ENCODE results near the gene RAB26. TPM values are rescaled to one million over a fixed set of nuclear protein-coding genes. Genes with fewer than 3 reads are reported as not detected.

Gene RAB26
- total and polyA plus RNA-seq, 2 of the 13 experiments (the other 11 are each of a cell fraction or from before 2014, with no cell fraction given): 0.86 to 3.6 TPM

GRCh38 chr16:2147981-2148671, at the start of gene RAB26 (continued):
- TF ChIP-seq THAP9 (CRISPR knock-in tag; IDR thresholded peaks at IDR 0.05; ENCODE audit: borderline replicate concordance) (0 out of 2 replicates have a peak, but pooled peaks have one; percentile 39), ZNF562 (CRISPR knock-in tag; IDR thresholded peaks at IDR 0.05; ENCODE audit: borderline replicate concordance) (no peak), TBX3 (IDR thresholded peaks at IDR 0.05; ENCODE audit: borderline replicate concordance) (no peak), ZNF574 (CRISPR knock-in tag; IDR thresholded peaks at IDR 0.05) (peak; percentile 44; the same call in 1 of the 2 replicates), ZNF276 (CRISPR knock-in tag; IDR thresholded peaks at IDR 0.05; ENCODE audit: low read depth) (no peak), HHEX (CRISPR knock-in tag; IDR thresholded peaks at IDR 0.05) (no peak), PBX2 (CRISPR knock-in tag; IDR thresholded peaks at IDR 0.05) (no peak), RBM22 (optimal IDR thresholded peaks at IDR 0.05; ENCODE audit: low read length) (no peak), CREBL2 (CRISPR knock-in tag; IDR thresholded peaks at IDR 0.05; ENCODE audit: borderline replicate concordance) (no peak), TRAFD1 (CRISPR knock-in tag; IDR thresholded peaks at IDR 0.05; ENCODE audit: borderline replicate concordance) (no peak), ZNF567 (CRISPR knock-in tag; IDR thresholded peaks at IDR 0.05; ENCODE audit: borderline replicate concordance) (no peak), ZNF547 (CRISPR knock-in tag; IDR thresholded peaks at IDR 0.05) (no peak), ZSCAN22 (CRISPR knock-in tag; IDR thresholded peaks at IDR 0.05) (no peak), EZH2 (conservative IDR thresholded peaks at IDR 0.05; ENCODE audit: low read depth, low read length) (no peak), PRMT3 (CRISPR knock-in tag; IDR thresholded peaks at IDR 0.05; ENCODE audit: borderline replicate concordance, low read depth) (0 out of 2 replicates have a peak, but pooled peaks have one; percentile 28), NFIB (CRISPR knock-in tag; IDR thresholded peaks at IDR 0.05; ENCODE audit: borderline replicate concordance) (no peak), ZNF543 (CRISPR knock-in tag; IDR thresholded peaks at IDR 0.05) (no peak), ZNF879 (CRISPR knock-in tag; IDR thresholded peaks at IDR 0.05) (no peak)
